ENCODE measurements around the gene DMBT1. TPM values are rescaled to one million over a fixed set of nuclear protein-coding genes. Genes with fewer than 3 reads are reported as not detected.
A peak's percentile ranks its signal among the peaks of the same experiment; 100 is the strongest.

Gene DMBT1
- total and polyA plus RNA-seq, 8 donors, result 0.19 to 81.1 (median 4.1) TPM; not detected in 1

GRCh38 chr10:122689146-122689820, 128.7 kb downstream of the DMBT1 start:
- Histone ChIP-seq H3K4me1 (no peaks in the 10 kb centered on the region), H3K4me3 (no peak overlapping the region), H3K27ac (no peak overlapping the region), H3K36me3 (no peaks in the 10 kb centered on the region), H3K9me3 (no peaks in the 10 kb centered on the region), H3K27me3 (peaks cover 0 to 10% (median 3%) of the 10 kb centered on the region in 3 donors)
- DNase-seq, result peak in 1 of 2 donors; percentile 60
- WGBS, 5 donors, result 44 to 62% (median 57%) methylated on average over 6 of the region's 6 CpGs
- intact Hi-C loops (cut with DNase I; ENCODE audit: low total_unique reads), result no loop called here
- no peak for TF ChIP-seq CTCF (IDR thresholded peaks at IDR 0.05)
- no peak for TF ChIP-seq POLR2AphosphoS5 (IDR thresholded peaks at IDR 0.05)
- no peak for TF ChIP-seq POLR2A (IDR thresholded peaks at IDR 0.05)
- no peak for TF ChIP-seq EP300 (IDR thresholded peaks at IDR 0.05)

- Histone ChIP-seq H3K4me1 (no peaks in the 10 kb centered on the region), H3K27ac (no peak overlapping the region), H3K36me3 (no peaks in the 10 kb centered on the region), H3K27me3 (peaks cover 0 to 7% (median 0%) of the 10 kb centered on the region in 3 donors), H3K4me3 (no peak overlapping the region), H3K9me3 (no peaks in the 10 kb centered on the region)
- WGBS, 5 donors, result 66 to 84% (median 76%) methylated on average over 5 of the region's 5 CpGs
- TF ChIP-seq EP300 (IDR thresholded peaks at IDR 0.05) (no peak), POLR2A (IDR thresholded peaks at IDR 0.05) (no peak), CTCF (IDR thresholded peaks at IDR 0.05) (no peak), POLR2AphosphoS5 (IDR thresholded peaks at IDR 0.05) (no peak)
- intact Hi-C loops (cut with DNase I; ENCODE audit: low total_unique reads), result no loop called here
- DNase-seq, result no peak
Observed at GRCh38 chr10:122692744-122693143, 132.2 kb downstream of the DMBT1 start.

Other genes with a start within 250 kb of the DMBT1 start
- 10 to 100 TPM in 4 of 5 donors, 1 to 10 TPM in 1; 9.0 to 61.8 (median 22.3) TPM for gene PLEKHA1, start 186.0 kb upstream of the DMBT1 start, total RNA-seq
- 10 to 100 TPM; 15.0 to 24.3 (median 15.6) TPM for gene PLEKHA1, start 186.0 kb upstream of the DMBT1 start, polyA plus RNA-seq
- not detected for gene ARMS2, start 106.1 kb upstream of the DMBT1 start, total RNA-seq
- gene ARMS2, start 106.1 kb upstream of the DMBT1 start, polyA plus RNA-seq, result not detected
- 10 to 100 TPM; 45.9 to 81.2 (median 69.5) TPM for gene HTRA1, start 99.2 kb upstream of the DMBT1 start, total RNA-seq
- 10 to 100 TPM; 26.3 to 31.5 (median 27.0) TPM for gene HTRA1, start 99.2 kb upstream of the DMBT1 start, polyA plus RNA-seq
- not detected for gene C10orf120, start 139.1 kb downstream of the DMBT1 start, total RNA-seq
- not detected for gene C10orf120, start 139.1 kb downstream of the DMBT1 start, polyA plus RNA-seq

All from stomach (tissue), 9 donors.